MCF 10A (cell line): ENCODE measurements around the gene ANKRD44. TPM values are rescaled to one million over a fixed set of nuclear protein-coding genes. Genes with fewer than 3 reads are reported as not detected.

Source experiments
- BruUV-seq: library from RNA; stranded (reverse); fragments of 400-500 nt; replicated peaks from 2 replicates; lab custom pipeline; 2021; lab: Mats Ljungman, UMichigan
- CTCF ChIA-PET: fragments of 300-600 bp; sonication (Branson Sonifier 250); formaldehyde crosslinking; extraction: SDS; loops from one replicate; lab custom pipeline; 2021; ENCODE audit warnings: antibody characterized with exemption, inconsistent platforms; lab: Yijun Ruan, JAX
- POLR2A ChIA-PET: fragments of 300-600, 350-650 bp; sonication (Branson Sonifier 250); formaldehyde crosslinking; extraction: SDS; loops from one replicate; lab custom pipeline; 2020; ENCODE audit warnings: antibody characterized with exemption, inconsistent platforms; lab: Yijun Ruan, JAX
- DNase-seq: peaks from one replicate; pipeline ENCODE4 v3.0.0-alpha.2; 2018; ENCODE audit not compliant: unreplicated experiment
- H3K27ac Mint-ChIP-seq: one replicate; pipeline ENCODE4 v1.8.0; 2022; ENCODE audit warnings: mild to moderate bottlenecking, low read depth, mixed read lengths; ENCODE audit not compliant: unreplicated experiment
- H3K27me3 Mint-ChIP-seq: one replicate; pipeline ENCODE4 v1.8.0; 2022; ENCODE audit warnings: mixed read lengths; ENCODE audit not compliant: insufficient read depth, unreplicated experiment
- H3K36me3 Mint-ChIP-seq: one replicate; pipeline ENCODE4 v1.8.0; 2022; ENCODE audit warnings: mild to moderate bottlenecking, moderate library complexity, mixed read lengths; ENCODE audit not compliant: insufficient read depth, unreplicated experiment
- H3K4me1 Mint-ChIP-seq: one replicate; pipeline ENCODE4 v1.8.0; 2022; ENCODE audit warnings: mixed read lengths; ENCODE audit not compliant: insufficient read depth, unreplicated experiment
- H3K4me3 Mint-ChIP-seq: one replicate; pipeline ENCODE4 v1.8.0; 2022; ENCODE audit warnings: mild to moderate bottlenecking, moderate library complexity, mixed read lengths; ENCODE audit not compliant: unreplicated experiment
- H3K9me3 Mint-ChIP-seq: one replicate; pipeline ENCODE4 v1.8.0; 2022; ENCODE audit warnings: mixed read lengths; ENCODE audit not compliant: unreplicated experiment
- CTCF ChIP-seq: fragments of 200-600 bp; IDR thresholded peaks from one replicate; pipeline ENCODE4 v1.8.0; 2022; ENCODE audit warnings: antibody characterized with exemption, mild to moderate bottlenecking; ENCODE audit not compliant: unreplicated experiment
- intact Hi-C: fragments of 100-400 bp; cut with micrococcal nuclease; formaldehyde crosslinking; loops from 2 replicates; pipeline ENCODE4 v1.14.1; 2022
- total RNA-seq: library from RNA; stranded (reverse); gene quantifications from 2 replicates; pipeline ENCODE4 v1.2.3, GENCODE V29; 2022

Gene ANKRD44
- total RNA-seq, 1 experiment from 2014 or later = 6.9 TPM

GRCh38 chr2:197356136-197356535, 45.6 kb upstream of the ANKRD44 start:
- Mint-ChIP-seq H3K27ac (no peak overlapping the region), H3K9me3 (no peaks in the 10 kb centered on the region), H3K36me3 (no peaks in the 10 kb centered on the region), H3K4me1 (peaks cover under 1% of the 10 kb centered on the region), H3K4me3 (no peak overlapping the region), H3K27me3 (no peaks in the 10 kb centered on the region)
- ChIA-PET POLR2A (no interaction called here), CTCF (interaction anchor here (0.6 to 1.5 kb wide), 3 partner anchors 18 to 166 kb away, joined by 3 to 5 read pairs (median 4); no protein-coding TSS in a partner anchor)
- no TSS peak for BruUV-seq
- peak; percentile 16 for TF ChIP-seq CTCF
- no peak for DNase-seq
- intact Hi-C loops = no loop called here

GRCh38 chr2:197354169-197354558, 43.6 kb upstream of the ANKRD44 start:
- CTCF ChIA-PET = interaction anchor here (0.6 to 1.8 kb wide), 5 partner anchors 24 to 467 kb away, joined by 3 to 6 read pairs (median 3); no protein-coding TSS in a partner anchor
- Mint-ChIP-seq H3K9me3 (no peaks in the 10 kb centered on the region), H3K4me1 (peaks cover 8% of the 10 kb centered on the region), H3K36me3 (no peaks in the 10 kb centered on the region), H3K4me3 (no peak overlapping the region), H3K27ac (no peak overlapping the region), H3K27me3 (no peaks in the 10 kb centered on the region)
- BruUV-seq = no TSS peak
- intact Hi-C loops = no loop called here
- TF ChIP-seq CTCF = no peak
- POLR2A ChIA-PET = no interaction called here
- no peak for DNase-seq

- POLR2A ChIA-PET = interaction anchor here (0.6 kb wide), 1 partner anchor 23 kb away, joined by 3 read pairs; no protein-coding TSS in a partner anchor
- intact Hi-C loops = no loop called here
- no peaks in the 10 kb centered on the region for H3K9me3 Mint-ChIP-seq
Measured at GRCh38 chr2:197353393-197354168, 43.0 kb upstream of the ANKRD44 start.

More at GRCh38 chr2:197353393-197354168, 43.0 kb upstream of the ANKRD44 start:
- Mint-ChIP-seq H3K27me3 (no peaks in the 10 kb centered on the region), H3K4me1 (peaks cover 8% of the 10 kb centered on the region), H3K27ac (no peak overlapping the region), H3K36me3 (no peaks in the 10 kb centered on the region), H3K4me3 (no peak overlapping the region)
- BruUV-seq = no TSS peak
- CTCF ChIA-PET = interaction anchor here (0.5 to 1.8 kb wide), 5 partner anchors 25 to 467 kb away, joined by 3 to 6 read pairs (median 3); no protein-coding TSS in a partner anchor
- no peak for TF ChIP-seq CTCF
- no peak for DNase-seq
